ENCODE measurements around the gene ZBTB20.

Gene ZBTB20

GRCh38 chr3:114642951-114643741 lies 503.9 kb downstream of the ZBTB20 start:
- 100% methylated on average over 1 of the region's 1 CpG for WGBS (ENCODE audit: insufficient coverage)
- no peak overlapping the region for H3K27ac ChIP-seq (ENCODE audit: insufficient read depth in 1 of 2, low read depth in 1 of 2, low read length in 2 of 2, poor library complexity in 1 of 2, severe bottlenecking in 2 of 2)
- H3K9me3 ChIP-seq (ENCODE audit: control extremely low read depth in 1 of 5, control insufficient read depth in 4 of 5, insufficient read depth in 2 of 5, low read depth in 1 of 5, low read length in 4 of 5) = peaks cover 0 to 1% (median 0%) of the 10 kb centered on the region in 5 experiments
- H3K4me1 ChIP-seq (ENCODE audit: control extremely low read depth in 1 of 4, control insufficient read depth in 4 of 4, insufficient read depth in 4 of 4, low read length in 3 of 4) = no peaks in the 10 kb centered on the region
- ChIA-PET POLR2A (no interaction called here), CTCF (interaction anchor here (1.5 kb wide), 1 partner anchor 33 kb away, joined by 3 read pairs; no protein-coding TSS in a partner anchor)
- H3K36me3 ChIP-seq (ENCODE audit: control insufficient read depth in 4 of 4, insufficient read depth in 4 of 4, low read length in 3 of 4) = no peaks in the 10 kb centered on the region
- no peak overlapping the region for H3K4me3 ChIP-seq (ENCODE audit: control insufficient read depth in 1 of 7, extremely low read depth in 1 of 7, insufficient read depth in 4 of 7, low read depth in 2 of 7, low read length in 6 of 7)
- H3K27me3 ChIP-seq (replicated peaks in 2 of 5; ENCODE audit: control insufficient read depth in 4 of 5, insufficient read depth in 5 of 5, low read length in 4 of 5) = no peaks in the 10 kb centered on the region
- no peak for DNase-seq

- Histone ChIP-seq H3K4me1 (ENCODE audit: control extremely low read depth in 1 of 4, control insufficient read depth in 4 of 4, insufficient read depth in 4 of 4, low read length in 3 of 4) (no peaks in the 10 kb centered on the region), H3K4me3 (ENCODE audit: control insufficient read depth in 1 of 7, extremely low read depth in 1 of 7, insufficient read depth in 4 of 7, low read depth in 2 of 7, low read length in 6 of 7) (no peak overlapping the region), H3K27ac (ENCODE audit: insufficient read depth in 1 of 2, low read depth in 1 of 2, low read length in 2 of 2, poor library complexity in 1 of 2, severe bottlenecking in 2 of 2) (no peak overlapping the region), H3K27me3 (replicated peaks in 2 of 5; ENCODE audit: control insufficient read depth in 4 of 5, insufficient read depth in 5 of 5, low read length in 4 of 5) (no peaks in the 10 kb centered on the region), H3K36me3 (ENCODE audit: control insufficient read depth in 4 of 4, insufficient read depth in 4 of 4, low read length in 3 of 4) (peaks cover 0 to 5% (median 2%) of the 10 kb centered on the region in 4 experiments), H3K9me3 (ENCODE audit: control extremely low read depth in 1 of 5, control insufficient read depth in 4 of 5, insufficient read depth in 2 of 5, low read depth in 1 of 5, low read length in 4 of 5) (peaks cover 0 to 16% (median 5%) of the 10 kb centered on the region in 5 experiments)
- no peak for DNase-seq
- CTCF ChIA-PET = no interaction called here
- 100% methylated on average over 1 of the region's 2 CpGs for WGBS (ENCODE audit: insufficient coverage)
- POLR2A ChIA-PET = no interaction called here
Observed at GRCh38 chr3:114640126-114640525, 507.0 kb downstream of the ZBTB20 start.

- Histone ChIP-seq H3K27me3 (replicated peaks in 2 of 5; ENCODE audit: control insufficient read depth in 4 of 5, insufficient read depth in 5 of 5, low read length in 4 of 5) (no peaks in the 10 kb centered on the region), H3K36me3 (ENCODE audit: control insufficient read depth in 4 of 4, insufficient read depth in 4 of 4, low read length in 3 of 4) (peaks cover 0 to 5% (median 2%) of the 10 kb centered on the region in 4 experiments), H3K4me3 (ENCODE audit: control insufficient read depth in 1 of 7, extremely low read depth in 1 of 7, insufficient read depth in 4 of 7, low read depth in 2 of 7, low read length in 6 of 7) (no peak overlapping the region), H3K4me1 (ENCODE audit: control extremely low read depth in 1 of 4, control insufficient read depth in 4 of 4, insufficient read depth in 4 of 4, low read length in 3 of 4) (no peaks in the 10 kb centered on the region), H3K27ac (ENCODE audit: insufficient read depth in 1 of 2, low read depth in 1 of 2, low read length in 2 of 2, poor library complexity in 1 of 2, severe bottlenecking in 2 of 2) (no peak overlapping the region), H3K9me3 (ENCODE audit: control extremely low read depth in 1 of 5, control insufficient read depth in 4 of 5, insufficient read depth in 2 of 5, low read depth in 1 of 5, low read length in 4 of 5) (peaks cover 0 to 16% (median 5%) of the 10 kb centered on the region in 5 experiments)
- ChIA-PET POLR2A (no interaction called here), CTCF (no interaction called here)
- no CpG with 5 or more reads among the region's 1 CpG for WGBS (ENCODE audit: insufficient coverage)
- no peak for DNase-seq
Observed at GRCh38 chr3:114639171-114639570, 507.9 kb downstream of the ZBTB20 start.

- H3K4me1 ChIP-seq (ENCODE audit: control extremely low read depth in 1 of 4, control insufficient read depth in 4 of 4, insufficient read depth in 4 of 4, low read length in 3 of 4) = no peaks in the 10 kb centered on the region
- H3K27me3 ChIP-seq (replicated peaks in 2 of 5; ENCODE audit: control insufficient read depth in 4 of 5, insufficient read depth in 5 of 5, low read length in 4 of 5) = no peaks in the 10 kb centered on the region
- ChIA-PET POLR2A (no interaction called here), CTCF (no interaction called here)
- H3K27ac ChIP-seq (ENCODE audit: insufficient read depth in 1 of 2, low read depth in 1 of 2, low read length in 2 of 2, poor library complexity in 1 of 2, severe bottlenecking in 2 of 2) = no peak overlapping the region
- no peak for DNase-seq
- WGBS (ENCODE audit: insufficient coverage) = no CpG with 5 or more reads among the region's 2 CpGs
- H3K4me3 ChIP-seq (ENCODE audit: control insufficient read depth in 1 of 7, extremely low read depth in 1 of 7, insufficient read depth in 4 of 7, low read depth in 2 of 7, low read length in 6 of 7) = no peak overlapping the region
- peaks cover 0 to 7% (median 2%) of the 10 kb centered on the region in 4 experiments for H3K36me3 ChIP-seq (ENCODE audit: control insufficient read depth in 4 of 4, insufficient read depth in 4 of 4, low read length in 3 of 4)
- H3K9me3 ChIP-seq (ENCODE audit: control extremely low read depth in 1 of 5, control insufficient read depth in 4 of 5, insufficient read depth in 2 of 5, low read depth in 1 of 5, low read length in 4 of 5) = peaks cover 0 to 16% (median 5%) of the 10 kb centered on the region in 5 experiments
Observed at GRCh38 chr3:114635878-114636277, 511.2 kb downstream of the ZBTB20 start.

GRCh38 chr3:114634635-114635034 lies 512.5 kb downstream of the ZBTB20 start:
- Histone ChIP-seq H3K36me3 (ENCODE audit: control insufficient read depth in 4 of 4, insufficient read depth in 4 of 4, low read length in 3 of 4) (peaks cover 0 to 10% (median 4%) of the 10 kb centered on the region in 4 experiments), H3K27me3 (replicated peaks in 2 of 5; ENCODE audit: control insufficient read depth in 4 of 5, insufficient read depth in 5 of 5, low read length in 4 of 5) (no peaks in the 10 kb centered on the region), H3K27ac (ENCODE audit: insufficient read depth in 1 of 2, low read depth in 1 of 2, low read length in 2 of 2, poor library complexity in 1 of 2, severe bottlenecking in 2 of 2) (no peak overlapping the region), H3K9me3 (ENCODE audit: control extremely low read depth in 1 of 5, control insufficient read depth in 4 of 5, insufficient read depth in 2 of 5, low read depth in 1 of 5, low read length in 4 of 5) (peaks cover 0 to 16% (median 5%) of the 10 kb centered on the region in 5 experiments), H3K4me1 (ENCODE audit: control extremely low read depth in 1 of 4, control insufficient read depth in 4 of 4, insufficient read depth in 4 of 4, low read length in 3 of 4) (no peaks in the 10 kb centered on the region), H3K4me3 (ENCODE audit: control insufficient read depth in 1 of 7, extremely low read depth in 1 of 7, insufficient read depth in 4 of 7, low read depth in 2 of 7, low read length in 6 of 7) (no peak overlapping the region)
- CTCF ChIA-PET = interaction anchor here (0.6 to 1.2 kb wide), 2 partner anchors 14 to 353 kb away, joined by 3 read pairs; no protein-coding TSS in a partner anchor
- POLR2A ChIA-PET = no interaction called here
- peak in 2 of 3 donors; percentile 4 to 26 for DNase-seq
- 96% methylated on average over 3 of the region's 3 CpGs for WGBS (ENCODE audit: insufficient coverage)

GRCh38 chr3:114632757-114633424 lies 514.2 kb downstream of the ZBTB20 start:
- no peak for DNase-seq
- Histone ChIP-seq H3K27ac (ENCODE audit: insufficient read depth in 1 of 2, low read depth in 1 of 2, low read length in 2 of 2, poor library complexity in 1 of 2, severe bottlenecking in 2 of 2) (no peak overlapping the region), H3K9me3 (ENCODE audit: control extremely low read depth in 1 of 5, control insufficient read depth in 4 of 5, insufficient read depth in 2 of 5, low read depth in 1 of 5, low read length in 4 of 5) (peaks cover 0 to 14% (median 2%) of the 10 kb centered on the region in 5 experiments), H3K4me1 (ENCODE audit: control extremely low read depth in 1 of 4, control insufficient read depth in 4 of 4, insufficient read depth in 4 of 4, low read length in 3 of 4) (no peaks in the 10 kb centered on the region), H3K27me3 (replicated peaks in 2 of 5; ENCODE audit: control insufficient read depth in 4 of 5, insufficient read depth in 5 of 5, low read length in 4 of 5) (no peaks in the 10 kb centered on the region), H3K36me3 (ENCODE audit: control insufficient read depth in 4 of 4, insufficient read depth in 4 of 4, low read length in 3 of 4) (peaks cover 0 to 9% (median 4%) of the 10 kb centered on the region in 4 experiments), H3K4me3 (ENCODE audit: control insufficient read depth in 1 of 7, extremely low read depth in 1 of 7, insufficient read depth in 4 of 7, low read depth in 2 of 7, low read length in 6 of 7) (no peak overlapping the region)
- POLR2A ChIA-PET = no interaction called here
- WGBS (ENCODE audit: insufficient coverage) = no CpG with 5 or more reads among the region's 1 CpG
- CTCF ChIA-PET = no interaction called here

GRCh38 chr3:114627770-114628169 lies 519.3 kb downstream of the ZBTB20 start:
- H3K4me3 ChIP-seq (ENCODE audit: control insufficient read depth in 1 of 7, extremely low read depth in 1 of 7, insufficient read depth in 4 of 7, low read depth in 2 of 7, low read length in 6 of 7) = no peak overlapping the region
- ChIA-PET POLR2A (no interaction called here), CTCF (no interaction called here)
- no peaks in the 10 kb centered on the region for H3K27me3 ChIP-seq (replicated peaks in 2 of 5; ENCODE audit: control insufficient read depth in 4 of 5, insufficient read depth in 5 of 5, low read length in 4 of 5)
- DNase-seq = no peak
- H3K36me3 ChIP-seq (ENCODE audit: control insufficient read depth in 4 of 4, insufficient read depth in 4 of 4, low read length in 3 of 4) = peaks cover 0 to 5% (median 2%) of the 10 kb centered on the region in 4 experiments
- 100% methylated on average over 1 of the region's 4 CpGs for WGBS (ENCODE audit: insufficient coverage)
- no peaks in the 10 kb centered on the region for H3K9me3 ChIP-seq (ENCODE audit: control extremely low read depth in 1 of 5, control insufficient read depth in 4 of 5, insufficient read depth in 2 of 5, low read depth in 1 of 5, low read length in 4 of 5)
- H3K27ac ChIP-seq (ENCODE audit: insufficient read depth in 1 of 2, low read depth in 1 of 2, low read length in 2 of 2, poor library complexity in 1 of 2, severe bottlenecking in 2 of 2) = no peak overlapping the region
- peaks cover 0 to 8% (median 0%) of the 10 kb centered on the region in 4 experiments for H3K4me1 ChIP-seq (ENCODE audit: control extremely low read depth in 1 of 4, control insufficient read depth in 4 of 4, insufficient read depth in 4 of 4, low read length in 3 of 4)

Data from common myeloid progenitor, CD34-positive (primary cell).